Mesenchymal stem cell (in vitro differentiated cells and primary cell): ENCODE results near the gene ELK3.
A peak's percentile ranks its signal among the peaks of the same experiment; 100 is the strongest.

Experiments used
- DNase-seq: peaks from one replicate; pipeline ENCODE4 v3.0.0-alpha.2; 2013
- H2AFZ ChIP-seq: one replicate; pipeline ENCODE4 v1.6.1; 2013; ENCODE audit warnings: low read depth, mild to moderate bottlenecking, control low read depth, inconsistent platforms, low read length, moderate library complexity
- H2AK5ac ChIP-seq: 2 replicates; pipeline ENCODE4 v1.6.1; 2013; ENCODE audit warnings: low read length, moderate library complexity, mild to moderate bottlenecking, inconsistent platforms; ENCODE audit not compliant: severe bottlenecking
- H2BK120ac ChIP-seq: one replicate; pipeline ENCODE4 v1.6.1; 2013; ENCODE audit warnings: low read depth, mild to moderate bottlenecking, inconsistent platforms, low read length, moderate library complexity
- H2BK12ac ChIP-seq, 2 experiments: one replicate each; pipeline ENCODE4 v1.6.1; 2013; ENCODE audit warnings: inconsistent platforms in 2 of 2, low read length in 2 of 2, mild to moderate bottlenecking in 2 of 2, moderate library complexity in 2 of 2, control low read depth in 1 of 2
- H2BK15ac ChIP-seq: one replicate; pipeline ENCODE4 v1.6.1; 2013; ENCODE audit warnings: mild to moderate bottlenecking, low read depth, inconsistent platforms; ENCODE audit not compliant: poor library complexity, severe bottlenecking
- H2BK5ac ChIP-seq: 2 replicates; pipeline ENCODE4 v1.6.1; 2013; ENCODE audit warnings: low read depth, mild to moderate bottlenecking, low read length, control low read depth, inconsistent platforms; ENCODE audit not compliant: poor library complexity, severe bottlenecking
- H3K14ac ChIP-seq, 2 experiments: one replicate each; pipeline ENCODE4 v1.6.1; 2013; ENCODE audit warnings: inconsistent platforms in 2 of 2, low read length in 2 of 2, control low read depth in 1 of 2, mild to moderate bottlenecking in 1 of 2, moderate library complexity in 1 of 2
- H3K18ac ChIP-seq, 2 experiments: one replicate each; pipeline ENCODE4 v1.6.1; 2013; ENCODE audit warnings: inconsistent platforms in 2 of 2, low read length in 2 of 2, control low read depth in 1 of 2, low read depth in 1 of 2, mild to moderate bottlenecking in 1 of 2
- H3K23ac ChIP-seq, 2 experiments: one replicate each; pipeline ENCODE4 v1.6.1; 2013; ENCODE audit warnings: inconsistent platforms in 2 of 2, low read length in 2 of 2, mild to moderate bottlenecking in 2 of 2, moderate library complexity in 2 of 2, control low read depth in 1 of 2
- H3K27ac ChIP-seq: 2 replicates; pipeline ENCODE4 v1.5.1; 2013; ENCODE audit warnings: mild to moderate bottlenecking, moderate library complexity, low read length, control low read depth, inconsistent platforms; ENCODE audit not compliant: poor library complexity, severe bottlenecking
- H3K27me3 ChIP-seq, 2 experiments: 2 replicates each; pipeline versions ENCODE4 v1.6.1 to v1.7.0; 2013; ENCODE audit warnings: low read length in 2 of 2, mild to moderate bottlenecking in 2 of 2, moderate library complexity in 2 of 2, control low read depth in 1 of 2, inconsistent platforms in 1 of 2; ENCODE audit not compliant: control insufficient read depth in 1 of 2, insufficient read depth in 1 of 2
- H3K36me3 ChIP-seq, 2 experiments: 2 replicates each; pipeline versions ENCODE4 v1.6.1 to v1.7.0; 2013; ENCODE audit warnings: low read length in 2 of 2, control low read depth in 1 of 2, inconsistent platforms in 1 of 2, low read depth in 1 of 2, mild to moderate bottlenecking in 1 of 2; ENCODE audit not compliant: insufficient read depth in 2 of 2, control insufficient read depth in 1 of 2
- H3K4ac ChIP-seq, 2 experiments: one replicate each; pipeline ENCODE4 v1.6.1; 2013; ENCODE audit warnings: inconsistent platforms in 2 of 2, low read length in 2 of 2, mild to moderate bottlenecking in 2 of 2, moderate library complexity in 2 of 2, control low read depth in 1 of 2, low read depth in 1 of 2
- H3K4me1 ChIP-seq: 2 replicates; pipeline ENCODE4 v1.6.1; 2013; ENCODE audit warnings: low read depth, low read length, control low read depth; ENCODE audit not compliant: control insufficient read depth, insufficient read depth
- H3K4me2 ChIP-seq: 2 replicates; pipeline ENCODE4 v1.6.1; 2013; ENCODE audit warnings: low read length, mild to moderate bottlenecking, inconsistent platforms; ENCODE audit not compliant: poor library complexity, severe bottlenecking
- H3K4me3 ChIP-seq, 2 experiments: 2 replicates each; pipeline versions ENCODE4 v1.5.1 to v1.7.0; 2013; ENCODE audit warnings: low read length in 2 of 2, mild to moderate bottlenecking in 2 of 2, control low read depth in 1 of 2, low read depth in 1 of 2; ENCODE audit not compliant: insufficient read depth in 1 of 2
- H3K79me1 ChIP-seq: replicated peaks from 2 replicates; pipeline ENCODE4 v1.6.1; 2013; ENCODE audit warnings: mild to moderate bottlenecking, control low read depth, low read length, inconsistent platforms; ENCODE audit not compliant: poor library complexity, severe bottlenecking
- H3K9ac ChIP-seq: 2 replicates; pipeline ENCODE4 v1.7.0; 2013; ENCODE audit warnings: mild to moderate bottlenecking, low read length, moderate library complexity
- H3K9me3 ChIP-seq: 2 replicates; pipeline ENCODE4 v1.7.0; 2013; ENCODE audit warnings: mild to moderate bottlenecking, low read length; ENCODE audit not compliant: control insufficient read depth
- H4K8ac ChIP-seq: one replicate; pipeline ENCODE4 v1.6.1; 2013; ENCODE audit warnings: inconsistent platforms, mild to moderate bottlenecking, low read length, moderate library complexity
- H4K91ac ChIP-seq: one replicate; pipeline ENCODE4 v1.6.1; 2013; ENCODE audit warnings: mild to moderate bottlenecking, low read length, inconsistent platforms
- WGBS: methylation state at CpG from one replicate; pipeline ENCODE4 v1.1.7; 2013; ENCODE audit warnings: mixed read lengths; 5-methylcytosine and 5-hydroxymethylcytosine counted together

Gene ELK3

DNA sequence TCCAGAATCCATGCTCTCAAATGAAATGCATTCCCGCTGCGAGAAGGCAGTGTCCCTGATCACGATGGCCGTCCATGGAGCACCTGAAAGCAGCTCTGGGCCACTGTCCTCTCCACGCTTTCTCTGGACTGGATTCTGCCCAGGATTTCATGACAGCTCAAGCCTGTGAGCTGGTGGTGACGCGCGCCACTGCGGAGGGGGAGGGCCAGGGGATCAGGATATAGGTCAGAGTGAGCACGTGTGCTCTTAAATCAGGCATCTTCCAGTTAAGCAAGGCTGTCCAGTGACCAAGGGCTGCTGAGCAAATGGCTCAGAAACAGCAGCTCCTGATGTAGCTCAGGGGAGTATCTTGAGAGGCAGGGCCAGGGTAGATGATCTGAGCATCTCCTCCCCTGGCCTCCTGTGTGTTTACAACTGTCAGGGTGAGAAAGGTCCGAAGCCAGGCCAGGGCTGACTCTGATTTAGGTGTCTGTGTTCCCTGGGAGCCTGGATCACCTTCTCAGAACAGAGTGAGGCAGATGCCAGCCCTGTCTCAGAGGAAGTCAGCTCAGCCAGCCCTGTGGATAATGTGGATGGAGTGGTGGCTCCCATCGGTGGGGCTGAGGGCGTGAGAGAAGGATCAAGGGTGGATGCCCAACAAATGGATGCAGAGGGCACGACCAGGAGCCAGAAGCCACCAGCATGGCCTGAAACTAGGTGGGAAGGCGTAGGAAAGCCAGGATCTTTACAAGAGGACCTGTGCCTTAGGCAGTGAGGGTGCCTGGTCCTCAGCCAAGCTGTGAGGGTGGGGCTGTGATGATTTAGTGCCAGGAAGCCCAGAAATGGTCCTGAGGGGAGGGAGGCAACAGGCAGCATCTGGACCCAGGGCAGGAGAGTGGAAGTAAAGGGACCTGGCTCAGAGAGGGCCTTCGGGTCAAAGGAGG is 55.3 kb downstream of the ELK3 start:
- H3K18ac ChIP-seq = peak overlapping the region; percentile 16 to 34
- WGBS = 91% methylated on average over 16 of the region's 16 CpGs
- H2BK15ac ChIP-seq = no peak overlapping the region
- H2AFZ ChIP-seq = no peak overlapping the region
- H2BK5ac ChIP-seq = no peak overlapping the region
- no peak overlapping the region for H3K23ac ChIP-seq
- peak overlapping the region in 1 of 2 experiments; percentile 8 for H3K14ac ChIP-seq
- peaks cover 11% of the 10 kb centered on the region for H3K4me1 ChIP-seq
- peak; percentile 69 for DNase-seq
- H3K4me3 ChIP-seq = no peak overlapping the region
- H3K79me1 ChIP-seq = peaks cover 40% of the 10 kb centered on the region
- peak overlapping the region; percentile 74 for H3K9ac ChIP-seq
- H3K27me3 ChIP-seq = no peaks in the 10 kb centered on the region
- H2BK120ac ChIP-seq = no peak overlapping the region
- peak overlapping the region in 1 of 2 experiments; percentile 12 for H2BK12ac ChIP-seq
- H4K8ac ChIP-seq = no peak overlapping the region
- H3K4me2 ChIP-seq = no peak overlapping the region
- peaks cover 46 to 63% of the 10 kb centered on the region in 2 experiments for H3K36me3 ChIP-seq
- H3K4ac ChIP-seq = no peak overlapping the region
- no peak overlapping the region for H3K27ac ChIP-seq
- no peak overlapping the region for H2AK5ac ChIP-seq
- H4K91ac ChIP-seq = no peak overlapping the region
- no peaks in the 10 kb centered on the region for H3K9me3 ChIP-seq

DNA sequence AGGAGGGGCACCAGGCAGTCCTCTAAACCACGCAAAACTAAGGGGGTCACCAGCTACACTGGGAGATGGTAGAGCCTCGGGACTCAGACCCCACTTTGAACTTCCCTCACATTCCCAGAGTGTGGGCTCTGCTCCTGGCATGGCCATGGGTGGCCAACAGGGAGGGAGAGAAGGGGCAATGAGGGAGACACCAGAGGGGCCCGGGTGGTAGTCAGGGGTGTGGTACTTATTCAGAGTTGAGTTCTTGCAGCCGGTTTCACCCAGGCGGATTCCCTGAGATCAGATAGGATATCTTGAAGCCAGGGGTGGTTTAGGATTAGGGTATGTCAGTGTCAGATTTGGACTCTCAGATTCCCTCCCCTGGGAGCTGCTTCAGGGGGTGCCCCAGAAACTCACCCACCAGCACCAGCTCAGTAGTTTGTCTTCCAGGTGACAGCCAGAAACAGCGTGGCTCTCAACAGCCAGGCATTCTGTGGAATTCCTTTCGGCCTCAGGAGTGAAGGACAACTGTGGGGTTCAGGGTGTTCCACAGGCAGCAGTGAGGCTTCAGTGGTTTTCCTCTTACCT is 56.0 kb downstream of the ELK3 start:
- Histone ChIP-seq H2BK120ac (no peak overlapping the region), H3K4ac (no peak overlapping the region), H3K4me1 (peaks cover 16% of the 10 kb centered on the region), H2BK12ac (no peak overlapping the region), H4K8ac (no peak overlapping the region), H3K23ac (no peak overlapping the region), H3K27ac (no peak overlapping the region), H3K9me3 (no peaks in the 10 kb centered on the region), H2AFZ (no peak overlapping the region), H2BK5ac (no peak overlapping the region), H4K91ac (no peak overlapping the region), H2AK5ac (no peak overlapping the region), H3K4me3 (no peak overlapping the region), H3K18ac (peak overlapping the region in 1 of 2 experiments; percentile 34), H3K36me3 (peaks cover 45 to 63% of the 10 kb centered on the region in 2 experiments), H3K4me2 (no peak overlapping the region), H3K9ac (peak overlapping the region; percentile 74), H3K27me3 (no peaks in the 10 kb centered on the region), H3K79me1 (peaks cover 34% of the 10 kb centered on the region), H3K14ac (no peak overlapping the region), H2BK15ac (no peak overlapping the region)
- no peak for DNase-seq
- WGBS = 94% methylated on average over 7 of the region's 7 CpGs

DNA sequence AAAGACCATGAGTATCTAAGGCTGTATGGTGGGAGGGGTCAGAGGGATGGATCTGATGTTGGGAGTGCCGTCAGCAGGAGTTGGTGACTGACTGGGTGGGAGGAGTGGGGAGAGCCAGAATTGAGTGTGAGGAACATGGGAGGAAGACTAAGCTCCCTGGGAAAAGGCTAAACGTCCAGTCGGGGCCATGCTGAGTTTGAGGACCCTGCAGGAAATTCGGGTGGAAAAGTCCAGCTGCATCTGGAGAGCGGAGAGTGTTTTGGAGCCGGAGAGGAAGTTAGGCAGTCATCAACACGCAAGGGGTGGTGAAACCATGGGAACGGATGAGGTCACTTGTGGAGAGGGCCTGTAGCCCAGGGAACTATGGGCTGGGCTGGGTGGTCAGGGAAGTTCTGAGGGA is 60.9 kb downstream of the ELK3 start:
- no peak overlapping the region for H4K8ac ChIP-seq

DNA sequence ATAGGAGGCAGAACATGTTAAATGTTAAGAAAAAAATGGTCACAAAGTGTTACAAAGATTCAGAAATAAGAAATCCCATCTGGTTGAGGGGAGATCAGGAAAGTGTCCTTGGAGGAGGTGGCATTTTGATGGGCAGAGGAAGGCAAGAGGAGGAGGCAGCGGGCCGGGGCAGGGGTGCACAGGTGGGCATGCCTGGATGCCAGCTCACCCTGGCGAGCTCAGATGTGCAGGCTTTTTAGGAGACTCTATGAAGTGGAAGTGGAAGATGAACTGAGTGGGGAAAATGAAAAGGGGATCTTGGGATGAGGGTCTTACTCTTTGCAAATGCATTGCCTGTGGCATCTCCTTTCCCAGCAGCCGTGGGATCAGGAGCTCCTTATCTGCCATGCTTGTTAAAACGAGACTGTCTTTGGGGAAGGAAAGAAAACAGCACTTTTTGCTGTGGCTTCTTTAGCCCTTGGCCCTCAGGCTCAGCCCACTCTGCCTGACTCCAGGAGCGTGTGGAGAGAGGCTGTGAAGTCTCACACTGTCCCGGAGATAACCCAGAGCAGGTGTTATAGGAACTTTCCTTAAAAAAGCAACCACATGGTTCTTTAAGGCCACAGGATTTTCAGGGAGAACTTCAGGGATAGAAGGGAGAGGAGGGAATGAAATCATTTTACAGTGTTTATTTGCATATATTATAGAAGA is 62.6 kb downstream of the ELK3 start:
- H4K91ac ChIP-seq = no peak overlapping the region
- H3K4me2 ChIP-seq = no peak overlapping the region
- no peak overlapping the region for H3K14ac ChIP-seq
- no peak overlapping the region for H2AFZ ChIP-seq
- H3K79me1 ChIP-seq = peaks cover 8% of the 10 kb centered on the region
- H2BK5ac ChIP-seq = no peak overlapping the region
- H3K9me3 ChIP-seq = no peaks in the 10 kb centered on the region
- no peak for DNase-seq
- H2AK5ac ChIP-seq = no peak overlapping the region
- H2BK15ac ChIP-seq = no peak overlapping the region
- H4K8ac ChIP-seq = no peak overlapping the region
- H3K4me1 ChIP-seq = peaks cover 25% of the 10 kb centered on the region
- H3K36me3 ChIP-seq = peaks cover 17 to 49% of the 10 kb centered on the region in 2 experiments
- H3K18ac ChIP-seq = no peak overlapping the region
- H3K4ac ChIP-seq = no peak overlapping the region
- no peak overlapping the region for H2BK12ac ChIP-seq
- no peak overlapping the region for H3K23ac ChIP-seq
- peak overlapping the region; percentile 10 for H3K9ac ChIP-seq
- H3K27me3 ChIP-seq = no peaks in the 10 kb centered on the region
- H3K27ac ChIP-seq = no peak overlapping the region
- no peak overlapping the region for H2BK120ac ChIP-seq
- WGBS = 81% methylated on average over 7 of the region's 7 CpGs
- no peak overlapping the region for H3K4me3 ChIP-seq

More for the DNA sequence above, 60.9 kb downstream of the ELK3 start:
- no peak overlapping the region for H3K14ac ChIP-seq
- no peak overlapping the region for H3K4me2 ChIP-seq
- no peak overlapping the region for H2AFZ ChIP-seq
- peaks cover 21 to 49% of the 10 kb centered on the region in 2 experiments for H3K36me3 ChIP-seq
- H3K27ac ChIP-seq = no peak overlapping the region
- no peak overlapping the region for H3K4ac ChIP-seq
- H3K4me1 ChIP-seq = peaks cover 25% of the 10 kb centered on the region
- H2BK5ac ChIP-seq = no peak overlapping the region
- no peaks in the 10 kb centered on the region for H3K27me3 ChIP-seq
- no peak overlapping the region for H2AK5ac ChIP-seq
- H2BK12ac ChIP-seq = no peak overlapping the region
- H3K9me3 ChIP-seq = no peaks in the 10 kb centered on the region
- H2BK15ac ChIP-seq = no peak overlapping the region
- H3K18ac ChIP-seq = no peak overlapping the region
- no peak overlapping the region for H2BK120ac ChIP-seq
- H3K79me1 ChIP-seq = peaks cover 13% of the 10 kb centered on the region
- DNase-seq = peak; percentile 83
- H3K23ac ChIP-seq = no peak overlapping the region
- no peak overlapping the region for H4K91ac ChIP-seq
- peak overlapping the region; percentile 74 for H3K9ac ChIP-seq
- 74% methylated on average over 8 of the region's 8 CpGs for WGBS
- H3K4me3 ChIP-seq = peak overlapping the region in 1 of 2 experiments; percentile 56
